Activated T-helper 2 cell treated with anti-CD3 and anti-CD28 coated beads, Interferon-gamma antibody, Interleukin-2, Interleukin-4, amounts not matched to agents 10 μg/mL and 5 μg/mL and 100 μg/mL, durations not matched to agents 14 hours and 24 hours and 36 hours (primary cell): Measurements from ENCODE around the gene ENOX1. TPM values are rescaled to one million over a fixed set of nuclear protein-coding genes. Genes with fewer than 3 reads are reported as not detected.

Experiments
- DNase-seq: peaks from one replicate; pipeline ENCODE4 v3.0.0; 2021; ENCODE audit warnings: low spot score
- H3K27ac Mint-ChIP-seq: one replicate; pipeline ENCODE4 v1.8.0; 2021; ENCODE audit warnings: mixed read lengths
- H3K27me3 Mint-ChIP-seq: one replicate; pipeline ENCODE4 v1.8.0; 2021; ENCODE audit warnings: low read depth, mixed read lengths
- H3K36me3 Mint-ChIP-seq: one replicate; pipeline ENCODE4 v1.8.0; 2021; ENCODE audit warnings: low read depth, mixed read lengths
- H3K4me1 Mint-ChIP-seq: one replicate; pipeline ENCODE4 v1.8.0; 2021; ENCODE audit warnings: low read depth, mixed read lengths
- H3K4me3 Mint-ChIP-seq: one replicate; pipeline ENCODE4 v1.8.0; 2021; ENCODE audit warnings: low read depth, mild to moderate bottlenecking, moderate library complexity, mixed read lengths
- H3K9me3 Mint-ChIP-seq: one replicate; pipeline ENCODE4 v1.8.0; 2021; ENCODE audit warnings: mixed read lengths
- intact Hi-C: fragments of 100-400 bp; cut with micrococcal nuclease; formaldehyde crosslinking; loops from one replicate; pipeline ENCODE4 v1.15.1; 2023
- total RNA-seq: library from RNA; stranded (reverse); gene quantifications from 2 replicates; pipeline ENCODE4 v1.2.3, GENCODE V29; 2022

The ENOX1 gene
- total RNA-seq, 1 donor from 2014 or later, result 0.18 TPM

DNA sequence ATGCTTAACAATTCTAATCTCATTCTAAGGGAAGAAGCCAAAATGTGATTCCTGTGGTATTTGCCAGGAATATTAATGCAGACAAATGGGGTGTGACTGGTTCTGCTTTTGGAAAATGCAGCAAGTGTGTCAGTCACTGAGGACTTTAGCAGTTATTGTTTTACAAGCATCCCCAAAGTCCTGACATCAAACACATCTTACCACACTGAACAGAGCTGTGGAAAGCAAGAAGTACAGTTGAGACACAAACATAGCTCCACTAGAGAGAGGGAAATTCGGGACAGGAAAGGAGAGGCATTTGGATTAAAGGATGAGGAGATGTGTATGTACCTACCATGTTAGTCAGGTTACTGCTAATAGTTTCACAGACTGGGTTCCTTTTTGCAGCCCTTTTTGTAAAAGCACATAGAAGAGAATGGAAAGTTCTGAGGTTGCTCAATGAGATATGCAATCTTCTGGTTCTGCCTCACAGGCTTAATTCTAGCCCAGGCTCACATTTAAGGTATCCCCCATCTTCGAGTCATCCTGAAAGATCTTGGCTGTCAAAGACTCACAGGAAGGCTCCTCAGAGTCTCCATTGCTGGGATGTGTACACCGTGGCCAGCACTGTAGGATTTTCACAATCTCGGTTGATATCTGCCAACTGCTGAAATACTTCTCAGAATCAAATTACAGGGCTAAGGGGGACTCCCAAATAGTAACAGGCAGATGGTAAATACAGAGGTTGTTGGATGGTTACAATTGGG is 446.8 kb downstream of the ENOX1 start:
- H3K9me3 Mint-ChIP-seq, result no peaks in the 10 kb centered on the region
- intact Hi-C loops, result no loop called here
- no peaks in the 10 kb centered on the region for H3K36me3 Mint-ChIP-seq
- no peak for DNase-seq
- no peak overlapping the region for H3K27ac Mint-ChIP-seq
- H3K4me1 Mint-ChIP-seq, result no peaks in the 10 kb centered on the region
- H3K27me3 Mint-ChIP-seq, result peaks cover 17% of the 10 kb centered on the region
- H3K4me3 Mint-ChIP-seq, result no peak overlapping the region

DNA sequence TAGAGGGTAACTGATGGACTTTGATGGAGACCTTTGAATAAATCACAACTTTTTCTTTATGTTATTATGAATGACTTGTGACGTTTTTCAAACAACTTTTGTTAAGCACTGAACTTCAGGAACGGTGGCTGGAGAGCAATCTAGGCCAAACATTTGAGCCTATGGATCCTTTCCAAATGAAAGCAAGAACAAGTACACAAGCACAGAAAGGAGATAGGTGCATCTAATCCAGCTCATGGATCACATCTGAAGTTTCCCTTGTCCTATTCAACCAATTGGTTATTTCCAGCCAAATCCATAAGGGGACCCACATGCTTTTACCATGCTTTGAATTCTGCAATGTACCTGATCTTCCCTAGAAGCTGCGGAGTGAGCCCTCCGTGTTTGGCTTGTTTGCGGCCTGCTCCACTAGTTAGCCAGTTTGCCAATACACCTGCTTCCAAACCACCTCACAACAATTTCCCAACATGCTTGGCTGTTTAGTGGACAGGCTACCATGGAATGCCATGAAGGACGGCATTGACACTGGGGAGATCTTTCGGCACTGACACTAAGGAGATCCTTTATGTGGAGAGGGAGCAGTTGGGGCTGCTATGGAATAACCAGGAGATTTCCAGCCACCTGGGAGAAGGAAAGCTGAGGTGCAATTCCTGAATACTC is 447.5 kb downstream of the ENOX1 start:
- Mint-ChIP-seq H3K36me3 (no peaks in the 10 kb centered on the region), H3K27ac (no peak overlapping the region), H3K4me3 (no peak overlapping the region), H3K9me3 (no peaks in the 10 kb centered on the region), H3K4me1 (no peaks in the 10 kb centered on the region), H3K27me3 (peaks cover 13% of the 10 kb centered on the region)
- intact Hi-C loops, result no loop called here
- DNase-seq, result no peak

DNA sequence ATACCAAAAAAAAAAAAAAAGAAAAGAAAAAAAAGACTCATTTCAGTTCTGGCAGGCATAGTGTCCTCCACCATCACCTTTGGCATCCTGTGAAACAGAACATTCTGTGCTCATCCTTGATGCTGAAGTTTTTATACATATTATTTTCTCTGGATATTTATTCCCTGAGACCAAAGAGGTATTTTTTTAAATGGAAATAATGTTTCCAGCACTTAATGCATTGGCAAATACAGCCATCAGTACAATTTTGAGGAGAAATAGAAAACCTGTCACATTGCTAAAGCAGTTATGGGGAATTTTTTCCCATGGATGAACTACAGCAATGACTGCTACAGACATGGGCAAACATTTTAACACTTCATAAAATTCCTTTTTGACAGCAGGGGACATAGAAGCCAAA is 451.0 kb downstream of the ENOX1 start:
- DNase-seq, result no peak
- Mint-ChIP-seq H3K9me3 (no peaks in the 10 kb centered on the region), H3K36me3 (no peaks in the 10 kb centered on the region), H3K27ac (no peak overlapping the region), H3K27me3 (peaks cover 13% of the 10 kb centered on the region), H3K4me1 (no peaks in the 10 kb centered on the region), H3K4me3 (no peak overlapping the region)
- intact Hi-C loops, result no loop called here

DNA sequence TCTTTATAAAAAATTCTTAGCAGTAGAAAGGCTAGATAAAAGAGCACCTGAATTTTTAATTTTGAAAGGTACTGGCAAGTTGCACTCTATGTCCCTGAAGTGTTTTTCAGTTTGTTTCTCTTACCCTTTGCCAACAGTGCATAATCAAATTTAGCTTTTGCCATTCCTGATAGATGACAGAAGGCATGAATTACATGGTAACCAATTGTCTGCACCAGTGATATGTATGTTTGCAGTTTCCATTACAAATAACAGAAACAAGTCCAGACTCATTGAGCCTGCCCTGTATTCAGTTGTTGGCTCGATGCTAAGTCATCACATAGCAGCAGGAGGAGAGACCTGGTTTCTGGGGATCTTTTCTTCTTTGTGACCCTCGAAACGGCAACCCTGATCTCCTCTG is 453.6 kb downstream of the ENOX1 start:
- intact Hi-C loops, result no loop called here
- no peak for DNase-seq
- no peaks in the 10 kb centered on the region for H3K36me3 Mint-ChIP-seq
- H3K27ac Mint-ChIP-seq, result no peak overlapping the region
- H3K4me3 Mint-ChIP-seq, result no peak overlapping the region
- no peaks in the 10 kb centered on the region for H3K9me3 Mint-ChIP-seq
- H3K4me1 Mint-ChIP-seq, result no peaks in the 10 kb centered on the region
- peaks cover 11% of the 10 kb centered on the region for H3K27me3 Mint-ChIP-seq

DNA sequence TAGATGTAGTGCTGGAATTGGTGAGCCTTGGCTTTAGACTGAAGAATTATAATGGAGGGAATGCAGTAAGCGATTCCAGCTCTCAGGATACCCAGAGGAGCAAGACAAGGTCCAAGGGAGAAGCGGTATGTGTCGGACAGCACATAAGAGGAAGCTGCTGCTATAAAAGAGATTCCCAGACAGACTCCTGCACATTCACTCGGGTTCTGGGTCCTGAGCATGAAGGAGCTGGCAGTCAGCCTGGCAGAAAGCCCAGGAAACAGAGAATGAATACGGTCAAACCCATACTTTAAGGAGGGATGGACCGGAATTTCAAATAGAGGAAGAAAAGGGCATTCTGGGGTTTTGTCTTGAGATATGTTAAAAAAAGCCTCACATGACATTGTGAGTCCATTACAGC is 455.1 kb downstream of the ENOX1 start:
- Mint-ChIP-seq H3K36me3 (no peaks in the 10 kb centered on the region), H3K9me3 (no peaks in the 10 kb centered on the region), H3K4me1 (no peaks in the 10 kb centered on the region), H3K27me3 (peaks cover 3% of the 10 kb centered on the region), H3K4me3 (no peak overlapping the region), H3K27ac (no peak overlapping the region)
- no peak for DNase-seq
- intact Hi-C loops, result no loop called here

DNA sequence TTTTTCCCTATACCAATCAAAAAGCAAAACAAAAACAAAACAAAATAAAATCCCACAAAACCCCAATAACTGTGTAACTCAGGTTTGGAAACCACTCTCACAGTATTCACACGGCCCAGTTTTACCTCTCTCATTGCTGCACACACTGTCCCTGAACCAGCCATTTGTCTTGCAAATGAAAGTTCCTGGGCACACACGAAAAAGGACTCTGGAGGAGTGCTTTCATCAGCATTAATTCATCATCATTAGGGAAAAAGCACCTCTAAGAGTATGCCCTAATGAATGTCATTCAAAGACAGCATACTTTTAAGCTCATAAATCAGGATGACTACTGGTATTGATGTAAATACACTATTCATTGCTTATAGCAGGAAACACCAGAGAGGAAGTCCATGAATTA is 457.1 kb downstream of the ENOX1 start:
- H3K9me3 Mint-ChIP-seq, result no peaks in the 10 kb centered on the region
- H3K27ac Mint-ChIP-seq, result no peak overlapping the region
- no peaks in the 10 kb centered on the region for H3K4me1 Mint-ChIP-seq
- H3K27me3 Mint-ChIP-seq, result peaks cover 5% of the 10 kb centered on the region
- no peaks in the 10 kb centered on the region for H3K36me3 Mint-ChIP-seq
- DNase-seq, result no peak
- intact Hi-C loops, result no loop called here
- H3K4me3 Mint-ChIP-seq, result no peak overlapping the region

DNA sequence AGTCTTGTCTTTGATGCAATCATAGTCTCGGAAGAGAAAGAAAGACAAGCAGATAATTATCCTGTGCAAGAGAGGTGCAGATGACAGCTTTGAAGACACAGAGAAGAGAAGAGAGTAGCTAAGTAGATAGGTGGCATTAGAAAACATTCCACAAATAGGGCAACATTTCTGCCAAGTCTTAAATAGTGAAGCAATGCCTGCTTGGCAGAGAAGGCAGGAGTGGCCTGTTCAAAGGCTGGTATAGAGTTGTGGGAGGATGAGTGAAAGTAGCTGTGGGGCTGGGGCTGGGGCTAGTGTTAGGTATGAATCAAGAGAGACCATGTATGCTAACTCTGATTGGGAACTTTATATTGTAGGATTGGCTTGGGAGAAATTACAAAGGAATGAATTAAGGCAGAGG is 457.9 kb downstream of the ENOX1 start:
- Mint-ChIP-seq H3K4me3 (no peak overlapping the region), H3K36me3 (no peaks in the 10 kb centered on the region), H3K27ac (no peak overlapping the region), H3K4me1 (no peaks in the 10 kb centered on the region), H3K27me3 (peaks cover 1% of the 10 kb centered on the region), H3K9me3 (no peaks in the 10 kb centered on the region)
- intact Hi-C loops, result no loop called here
- DNase-seq, result no peak

DNA sequence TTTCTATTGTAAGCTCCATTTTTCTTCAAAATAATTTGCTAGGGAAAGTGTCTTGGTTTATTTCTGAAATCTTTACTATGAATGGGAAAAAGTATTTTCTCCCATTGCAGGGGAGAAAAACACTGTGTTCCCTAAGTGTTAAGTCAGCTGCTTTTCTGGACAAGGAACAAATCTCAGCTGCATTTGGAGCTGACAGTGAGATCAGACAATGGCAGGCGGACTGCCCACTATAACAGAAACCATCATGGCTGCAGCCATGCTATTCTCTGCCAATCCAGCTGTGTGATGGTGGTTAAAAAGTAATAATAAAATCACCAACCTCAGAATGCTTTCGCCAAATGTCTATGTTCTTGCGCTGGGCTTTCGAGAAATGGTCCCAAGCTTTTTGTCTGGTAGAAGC is 460.7 kb downstream of the ENOX1 start:
- intact Hi-C loops, result no loop called here
- Mint-ChIP-seq H3K27me3 (peaks cover 3% of the 10 kb centered on the region), H3K4me1 (no peaks in the 10 kb centered on the region), H3K27ac (no peak overlapping the region), H3K36me3 (no peaks in the 10 kb centered on the region), H3K9me3 (no peaks in the 10 kb centered on the region), H3K4me3 (no peak overlapping the region)
- DNase-seq, result no peak

DNA sequence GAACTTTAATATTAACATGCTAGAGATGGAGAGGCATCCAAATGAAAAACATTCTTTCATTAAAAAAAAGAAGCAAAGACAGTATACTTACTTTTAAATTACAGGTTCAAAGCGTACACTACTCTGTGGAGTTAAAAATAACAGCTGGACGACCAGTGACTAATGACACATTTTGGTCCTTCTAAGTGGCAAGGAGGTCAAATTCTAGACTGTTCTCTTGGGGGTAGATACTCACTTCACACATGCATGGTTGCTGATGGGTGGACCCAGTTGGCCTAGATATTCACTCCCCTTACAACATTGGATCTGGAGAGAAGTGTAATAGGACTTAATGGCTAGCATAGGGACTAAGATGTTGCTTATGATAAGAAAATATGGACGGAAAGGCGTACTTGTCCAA is 461.1 kb downstream of the ENOX1 start:
- Mint-ChIP-seq H3K27me3 (peaks cover 3% of the 10 kb centered on the region), H3K27ac (no peak overlapping the region), H3K9me3 (no peaks in the 10 kb centered on the region), H3K36me3 (no peaks in the 10 kb centered on the region), H3K4me1 (no peaks in the 10 kb centered on the region), H3K4me3 (no peak overlapping the region)
- DNase-seq, result no peak
- intact Hi-C loops, result no loop called here

DNA sequence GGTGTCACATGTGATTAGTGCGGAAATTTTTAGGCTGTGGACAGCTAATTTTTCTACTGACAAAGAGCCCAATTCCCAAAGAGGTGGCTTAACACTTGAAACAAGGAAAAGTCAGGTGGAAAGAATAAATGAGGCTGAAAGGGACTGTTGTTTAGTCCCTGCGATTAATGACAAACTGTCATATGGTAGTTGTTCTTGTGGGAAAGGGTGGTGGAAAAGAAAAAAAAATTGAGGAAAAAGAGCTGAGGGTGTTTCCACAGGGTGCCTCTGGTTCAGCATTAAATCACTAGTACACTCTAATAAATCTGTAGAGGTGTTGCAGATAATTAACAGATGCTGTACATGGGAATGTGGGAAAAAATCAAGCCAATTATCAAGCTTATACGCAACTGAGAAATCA is 462.6 kb downstream of the ENOX1 start:
- no peaks in the 10 kb centered on the region for H3K36me3 Mint-ChIP-seq
- peaks cover 3% of the 10 kb centered on the region for H3K27me3 Mint-ChIP-seq
- no peak overlapping the region for H3K27ac Mint-ChIP-seq
- no peaks in the 10 kb centered on the region for H3K9me3 Mint-ChIP-seq
- no peaks in the 10 kb centered on the region for H3K4me1 Mint-ChIP-seq
- H3K4me3 Mint-ChIP-seq, result no peak overlapping the region
- intact Hi-C loops, result no loop called here
- DNase-seq, result no peak

DNA sequence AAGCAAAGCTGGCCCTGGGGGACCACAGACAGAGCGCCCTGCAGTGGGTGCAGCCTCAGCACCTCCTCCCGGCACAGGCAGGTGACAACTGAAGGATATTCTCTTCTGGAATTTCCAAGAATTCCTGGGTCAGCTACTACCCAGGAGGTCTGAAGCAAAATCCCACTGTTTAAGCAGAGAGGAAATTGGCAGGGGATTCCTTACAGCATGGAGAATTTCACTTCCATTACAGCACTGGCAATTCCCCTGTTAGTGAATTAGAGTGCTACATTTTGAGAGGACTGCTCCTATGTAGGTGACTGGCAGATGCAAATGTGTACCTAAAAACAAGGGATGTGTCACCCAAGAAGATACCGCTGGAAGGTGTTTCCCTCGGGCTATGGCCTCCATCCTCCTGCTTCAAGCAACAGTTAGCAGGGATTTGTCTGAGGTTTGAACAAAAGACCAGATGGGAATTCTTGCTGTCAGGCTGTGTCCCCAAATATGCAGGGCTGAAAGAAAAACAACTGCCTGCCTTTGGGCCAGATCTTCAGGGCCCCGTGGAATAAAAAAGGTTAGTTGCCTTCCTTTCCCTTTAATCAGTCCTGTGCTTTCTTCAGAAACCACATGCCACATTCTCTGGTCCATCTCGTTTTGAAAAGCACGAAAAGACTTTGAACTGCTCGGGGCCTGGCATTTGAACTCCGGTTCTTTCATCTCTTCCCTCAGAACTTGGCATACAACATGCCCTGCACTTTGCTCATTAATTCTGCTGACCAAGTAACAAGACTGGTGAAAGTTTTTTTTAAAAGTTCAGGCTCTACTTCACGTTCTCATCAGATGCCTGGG is 466.9 kb downstream of the ENOX1 start:
- Mint-ChIP-seq H3K4me3 (no peak overlapping the region), H3K27me3 (peaks cover 9% of the 10 kb centered on the region), H3K9me3 (no peaks in the 10 kb centered on the region), H3K36me3 (no peaks in the 10 kb centered on the region), H3K27ac (no peak overlapping the region), H3K4me1 (no peaks in the 10 kb centered on the region)
- intact Hi-C loops, result no loop called here
- DNase-seq, result no peak

DNA sequence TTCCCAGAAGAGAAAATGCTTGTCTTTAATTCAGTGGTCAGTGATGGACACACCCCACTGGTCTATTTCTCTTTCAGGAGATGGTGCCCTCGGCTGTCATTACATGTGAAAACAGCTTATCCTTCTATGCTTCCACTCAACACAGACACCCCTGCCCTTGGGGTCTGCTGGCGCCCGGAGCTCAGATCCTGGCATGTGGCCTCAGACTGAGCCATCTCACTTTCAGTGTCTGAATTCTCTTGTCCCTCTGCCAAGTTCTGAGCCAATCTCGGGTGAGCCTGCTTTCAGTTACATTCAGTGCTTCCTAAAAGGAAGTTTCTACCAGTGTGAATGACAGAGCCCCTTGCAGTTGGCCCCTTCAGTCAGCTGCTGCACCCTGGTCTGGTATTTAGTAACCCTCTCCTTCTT is 469.8 kb downstream of the ENOX1 start:
- no peaks in the 10 kb centered on the region for H3K4me1 Mint-ChIP-seq
- no peak overlapping the region for H3K4me3 Mint-ChIP-seq
- DNase-seq, result no peak
- H3K27me3 Mint-ChIP-seq, result peaks cover 14% of the 10 kb centered on the region
- no peak overlapping the region for H3K27ac Mint-ChIP-seq
- intact Hi-C loops, result no loop called here
- no peaks in the 10 kb centered on the region for H3K9me3 Mint-ChIP-seq
- no peaks in the 10 kb centered on the region for H3K36me3 Mint-ChIP-seq

DNA sequence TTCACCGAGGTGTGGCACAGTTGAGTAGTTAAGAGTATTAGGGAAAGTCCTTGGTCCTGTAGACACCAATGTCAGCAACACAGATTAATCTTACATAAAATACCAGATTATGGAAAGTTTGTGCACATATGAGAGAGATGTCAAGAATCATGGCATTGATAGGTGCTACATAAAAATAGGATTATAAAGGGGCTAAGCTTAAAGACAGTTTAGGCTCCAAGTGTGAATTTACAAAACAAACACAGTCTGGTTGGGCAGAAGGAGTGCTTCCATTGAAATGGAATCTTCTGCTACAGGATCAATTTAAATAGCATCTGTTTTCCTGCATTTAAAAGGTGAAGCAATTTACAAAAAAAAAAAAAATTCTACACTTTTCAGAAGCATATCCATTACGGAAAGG is 470.5 kb downstream of the ENOX1 start:
- no peaks in the 10 kb centered on the region for H3K4me1 Mint-ChIP-seq
- no peak overlapping the region for H3K27ac Mint-ChIP-seq
- no peaks in the 10 kb centered on the region for H3K9me3 Mint-ChIP-seq
- no peak for DNase-seq
- no peak overlapping the region for H3K4me3 Mint-ChIP-seq
- intact Hi-C loops, result no loop called here
- no peaks in the 10 kb centered on the region for H3K36me3 Mint-ChIP-seq
- peaks cover 18% of the 10 kb centered on the region for H3K27me3 Mint-ChIP-seq
